ENCODE data around the gene TPM1. TPM values are rescaled to one million over a fixed set of nuclear protein-coding genes. Genes with fewer than 3 reads are reported as not detected.
A peak's percentile ranks its signal among the peaks of the same experiment; 100 is the strongest.

TPM1 gene
- polyA plus RNA-seq, 1 of the 3 experiments (the other 2 are of a cell fraction): 1,371 TPM

DNA sequence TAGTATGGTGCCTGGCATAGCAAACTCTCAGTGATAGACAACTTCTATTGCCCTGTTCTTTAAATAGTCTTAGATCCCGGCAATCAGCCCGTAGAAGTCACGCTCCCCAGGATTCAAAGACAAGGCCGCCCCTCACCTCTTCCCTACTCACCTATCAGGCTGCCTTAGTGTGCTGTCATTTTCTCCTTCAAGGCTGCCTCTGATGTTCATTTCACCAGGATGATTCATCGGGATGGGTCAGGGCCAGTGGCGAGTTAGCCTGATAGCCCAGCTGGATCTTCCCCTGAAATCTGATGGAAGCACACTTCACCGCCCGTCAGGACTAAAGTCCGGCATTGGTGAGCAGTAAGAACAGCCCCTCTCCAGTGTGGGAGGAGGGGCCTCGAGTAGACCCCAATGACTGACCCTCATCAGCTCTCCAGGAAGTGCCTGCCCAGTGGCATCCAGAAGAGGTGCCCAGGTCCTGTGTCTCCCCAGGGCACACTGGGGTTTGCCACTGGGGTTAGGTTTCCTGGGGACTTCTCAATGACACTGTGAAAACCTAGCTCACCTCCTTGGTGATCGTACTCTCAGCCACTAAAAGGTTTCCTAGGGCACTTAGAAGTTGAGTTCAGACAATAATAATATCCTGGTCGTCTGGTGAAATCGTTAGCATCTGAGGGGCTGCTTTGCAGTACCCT, 37.5 kb downstream of the TPM1 start (continued):
- TF ChIP-seq, protein P1, sequence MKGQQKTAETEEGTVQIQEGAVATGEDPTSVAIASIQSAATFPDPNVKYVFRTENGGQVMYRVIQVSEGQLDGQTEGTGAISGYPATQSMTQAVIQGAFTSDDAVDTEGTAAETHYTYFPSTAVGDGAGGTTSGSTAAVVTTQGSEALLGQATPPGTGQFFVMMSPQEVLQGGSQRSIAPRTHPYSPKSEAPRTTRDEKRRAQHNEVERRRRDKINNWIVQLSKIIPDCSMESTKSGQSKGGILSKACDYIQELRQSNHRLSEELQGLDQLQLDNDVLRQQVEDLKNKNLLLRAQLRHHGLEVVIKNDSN (IDR thresholded peaks at IDR 0.05; ENCODE audit: borderline replicate concordance, low read depth): no peak
- TF ChIP-seq JUND (IDR thresholded peaks at IDR 0.05) (peak; percentile 60; the same call in 1 of the 2 replicates), TCF12 (IDR thresholded peaks at IDR 0.05) (peak; percentile 40; the same call in 1 of the 2 replicates), MEF2A (IDR thresholded peaks at IDR 0.05; ENCODE audit: borderline replicate concordance, low read depth) (no peak), GABPA (IDR thresholded peaks at IDR 0.05; ENCODE audit: low read depth) (no peak), GATA2 (CRISPR knock-in tag; IDR thresholded peaks at IDR 0.05) (no peak)
- TF ChIP-seq, protein P2, sequence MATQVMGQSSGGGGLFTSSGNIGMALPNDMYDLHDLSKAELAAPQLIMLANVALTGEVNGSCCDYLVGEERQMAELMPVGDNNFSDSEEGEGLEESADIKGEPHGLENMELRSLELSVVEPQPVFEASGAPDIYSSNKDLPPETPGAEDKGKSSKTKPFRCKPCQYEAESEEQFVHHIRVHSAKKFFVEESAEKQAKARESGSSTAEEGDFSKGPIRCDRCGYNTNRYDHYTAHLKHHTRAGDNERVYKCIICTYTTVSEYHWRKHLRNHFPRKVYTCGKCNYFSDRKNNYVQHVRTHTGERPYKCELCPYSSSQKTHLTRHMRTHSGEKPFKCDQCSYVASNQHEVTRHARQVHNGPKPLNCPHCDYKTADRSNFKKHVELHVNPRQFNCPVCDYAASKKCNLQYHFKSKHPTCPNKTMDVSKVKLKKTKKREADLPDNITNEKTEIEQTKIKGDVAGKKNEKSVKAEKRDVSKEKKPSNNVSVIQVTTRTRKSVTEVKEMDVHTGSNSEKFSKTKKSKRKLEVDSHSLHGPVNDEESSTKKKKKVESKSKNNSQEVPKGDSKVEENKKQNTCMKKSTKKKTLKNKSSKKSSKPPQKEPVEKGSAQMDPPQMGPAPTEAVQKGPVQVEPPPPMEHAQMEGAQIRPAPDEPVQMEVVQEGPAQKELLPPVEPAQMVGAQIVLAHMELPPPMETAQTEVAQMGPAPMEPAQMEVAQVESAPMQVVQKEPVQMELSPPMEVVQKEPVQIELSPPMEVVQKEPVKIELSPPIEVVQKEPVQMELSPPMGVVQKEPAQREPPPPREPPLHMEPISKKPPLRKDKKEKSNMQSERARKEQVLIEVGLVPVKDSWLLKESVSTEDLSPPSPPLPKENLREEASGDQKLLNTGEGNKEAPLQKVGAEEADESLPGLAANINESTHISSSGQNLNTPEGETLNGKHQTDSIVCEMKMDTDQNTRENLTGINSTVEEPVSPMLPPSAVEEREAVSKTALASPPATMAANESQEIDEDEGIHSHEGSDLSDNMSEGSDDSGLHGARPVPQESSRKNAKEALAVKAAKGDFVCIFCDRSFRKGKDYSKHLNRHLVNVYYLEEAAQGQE (IDR thresholded peaks at IDR 0.05; ENCODE audit: low read depth, low read length): no peak

DNA sequence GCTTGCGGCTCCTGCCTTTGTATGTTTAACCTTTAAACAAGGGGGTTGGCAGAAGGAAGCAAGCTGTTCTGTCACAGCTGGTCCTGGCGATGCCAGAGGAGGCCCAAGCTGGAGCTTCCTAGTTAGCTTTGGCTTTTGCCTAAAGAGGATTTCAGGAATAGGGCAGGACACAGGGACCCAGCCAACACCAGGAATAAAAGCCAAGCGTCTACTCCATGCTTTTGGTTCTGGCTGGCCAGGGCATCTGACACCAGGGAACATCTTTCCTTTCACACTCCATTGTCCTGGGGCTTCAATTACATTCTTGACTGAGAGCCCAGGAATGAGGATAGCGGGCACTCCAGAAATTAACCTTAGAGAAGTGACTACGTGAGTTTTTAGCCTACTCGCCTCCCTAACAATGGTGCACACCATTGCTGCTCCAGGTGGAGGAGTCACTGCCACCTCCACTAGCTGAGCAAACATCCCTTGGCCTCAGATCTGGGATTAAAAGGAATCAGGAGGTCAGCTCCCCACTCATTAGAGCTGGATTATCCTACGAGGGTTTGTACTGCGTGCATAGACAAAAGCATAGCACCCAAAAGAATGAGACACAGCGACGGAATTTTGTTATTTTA, 38.2 kb downstream of the TPM1 start:
- POLR2A ChIA-PET: interaction anchor here (0.6 kb wide), 2 partner anchors 26 to 1616 kb away, joined by 3 read pairs; no protein-coding TSS in a partner anchor

More for the DNA sequence above, 38.2 kb downstream of the TPM1 start:
- Histone ChIP-seq H3K27ac (ENCODE audit: low read depth in 2 of 2, low read length in 1 of 2) (peak overlapping the region in 1 of 2 experiments; percentile 24; a peak in 3 of 4 replicates), H3K27me3 (ENCODE audit: insufficient read depth) (no peaks in the 10 kb centered on the region), H3K9me2 (no peaks in the 10 kb centered on the region), H3K4me3 (ENCODE audit: low read depth in 2 of 2, low read length in 1 of 2) (no peak overlapping the region), H3K9me3 (no peaks in the 10 kb centered on the region), H2AFZ (ENCODE audit: low read depth) (no peak overlapping the region), H3K4me2 (no peak overlapping the region), H3K36me3 (replicated peaks in 1 of 2; ENCODE audit: control insufficient read depth in 1 of 2, insufficient read depth in 2 of 2, low read length in 1 of 2) (no peaks in the 10 kb centered on the region), H3K4me1 (ENCODE audit: control insufficient read depth in 1 of 2, insufficient read depth in 2 of 2, low read depth in 1 of 2, low read length in 1 of 2) (peaks cover 7 to 18% of the 10 kb centered on the region in 2 experiments; a peak in 3 of 4 replicates), H4K20me1 (ENCODE audit: insufficient read depth) (no peaks in the 10 kb centered on the region), H3K79me2 (ENCODE audit: insufficient read depth) (no peaks in the 10 kb centered on the region), H3F3A (replicated peaks; ENCODE audit: insufficient read depth) (peaks cover 9% of the 10 kb centered on the region), H3K9ac (no peak overlapping the region)
- CTCF ChIA-PET: interaction anchor here (1.1 to 4.1 kb wide), 5 partner anchors 9 to 33 kb away, joined by 3 to 22 read pairs (median 3); no protein-coding TSS in a partner anchor
- 93% methylated on average over 10 of the region's 10 CpGs for WGBS (ENCODE audit: low lambda C conversion rate)
- no peak for TF ChIP-seq CHD2 (IDR thresholded peaks at IDR 0.05; ENCODE audit: low read length, partially characterized antibody)
- no peak for TF ChIP-seq FOSL2 (IDR thresholded peaks at IDR 0.05; ENCODE audit: borderline replicate concordance, low read depth)
- TF ChIP-seq, protein P2 (IDR thresholded peaks at IDR 0.05; ENCODE audit: low read depth, low read length): no peak
- TF ChIP-seq NFIC (IDR thresholded peaks at IDR 0.05; ENCODE audit: borderline replicate concordance): no peak
- TF ChIP-seq JUND (IDR thresholded peaks at IDR 0.05): no peak
- DNase-seq: no peak
